EL (cell line): ENCODE measurements around the gene TMEM14B.
"Not testable (repeated sequence)": the region's sequence is repeated elsewhere in the genome, so short reads cannot be mapped to it uniquely, and the experiment has no call there.

Experiments used
- DNase-seq: peaks from one replicate; pipeline ENCODE4 v3.0.0-alpha.2; 2016

Gene TMEM14B

GRCh38 chr6:10747251-10747972, at the start of gene TMEM14B:
TSS of gene TMEM14B (plus strand) at chr6:10747805. CDS start at chr6:10749246, 1,441 bp downstream.
- peak; percentile 98 for DNase-seq

- DNase-seq: no peak
Observed at GRCh38 chr6:10713962-10714361, 33.6 kb upstream of the TMEM14B start.

- peak; percentile 45 for DNase-seq
Observed at GRCh38 chr6:10719296-10719963, 28.2 kb upstream of the TMEM14B start.

- no peak for DNase-seq
Observed at GRCh38 chr6:10719964-10720264, 27.7 kb upstream of the TMEM14B start.

GRCh38 chr6:10720265-10720959, 27.2 kb upstream of the TMEM14B start:
- peak; percentile 40 for DNase-seq

- DNase-seq: peak; percentile 33
Observed at GRCh38 chr6:10720960-10721849, 26.4 kb upstream of the TMEM14B start.

- peak; percentile 27 for DNase-seq
Observed at GRCh38 chr6:10721850-10722569, 25.6 kb upstream of the TMEM14B start.

GRCh38 chr6:10722570-10722819, 25.1 kb upstream of the TMEM14B start:
- no peak for DNase-seq

GRCh38 chr6:10722820-10723566, 24.6 kb upstream of the TMEM14B start, which contains the start of gene TMEM14C:
TSS of gene TMEM14C (plus strand) at chr6:10723070. CDS start at chr6:10724614, 1,544 bp downstream.
- DNase-seq: peak; percentile 99

GRCh38 chr6:10723567-10723881, 24.1 kb upstream of the TMEM14B start:
- no peak for DNase-seq

- DNase-seq: no peak
Observed at GRCh38 chr6:10725044-10725443, 22.6 kb upstream of the TMEM14B start.

GRCh38 chr6:10725716-10726115, 21.9 kb upstream of the TMEM14B start:
- DNase-seq: no peak

GRCh38 chr6:10730254-10730653, 17.4 kb upstream of the TMEM14B start:
- no peak for DNase-seq

- DNase-seq: no peak
Observed at GRCh38 chr6:10733151-10733715, 14.4 kb upstream of the TMEM14B start.

- DNase-seq: no peak
Observed at GRCh38 chr6:10733863-10734262, 13.7 kb upstream of the TMEM14B start.

GRCh38 chr6:10736731-10737130, 10.9 kb upstream of the TMEM14B start:
- DNase-seq: no peak

GRCh38 chr6:10740061-10740460, 7.5 kb upstream of the TMEM14B start:
- no peak for DNase-seq

GRCh38 chr6:10741643-10742042, 6.0 kb upstream of the TMEM14B start:
- DNase-seq: not testable (repeated sequence)

- no peak for DNase-seq
Observed at GRCh38 chr6:10742251-10742650, 5.4 kb upstream of the TMEM14B start.

GRCh38 chr6:10743515-10743914, 4.1 kb upstream of the TMEM14B start:
- no peak for DNase-seq

- DNase-seq: no peak
Observed at GRCh38 chr6:10745116-10745515, 2.5 kb upstream of the TMEM14B start.

GRCh38 chr6:10746915-10747250, 722 bp upstream of the TMEM14B start:
- no peak for DNase-seq
